Pulmonary artery endothelial cell (primary cell): ENCODE data around the gene CEMIP2. TPM values are rescaled to one million over a fixed set of nuclear protein-coding genes. Genes with fewer than 3 reads are reported as not detected.
"Not testable (repeated sequence)": the region's sequence is repeated elsewhere in the genome, so short reads cannot be mapped to it uniquely, and the experiment has no call there.

Source experiments
- DNase-seq: peaks from one replicate; pipeline ENCODE4 v3.0.0-alpha.2; 2011; ENCODE audit warnings: low read depth, low spot score
- total RNA-seq: library from RNA; depleted of rRNA; stranded (reverse); fragments of >200 nt; gene quantifications from 2 replicates; pipeline ENCODE4 v1.2.3, GENCODE V29; 2014

Gene CEMIP2
- total RNA-seq, 1 donor from 2014 or later, result 75.6 TPM

DNA sequence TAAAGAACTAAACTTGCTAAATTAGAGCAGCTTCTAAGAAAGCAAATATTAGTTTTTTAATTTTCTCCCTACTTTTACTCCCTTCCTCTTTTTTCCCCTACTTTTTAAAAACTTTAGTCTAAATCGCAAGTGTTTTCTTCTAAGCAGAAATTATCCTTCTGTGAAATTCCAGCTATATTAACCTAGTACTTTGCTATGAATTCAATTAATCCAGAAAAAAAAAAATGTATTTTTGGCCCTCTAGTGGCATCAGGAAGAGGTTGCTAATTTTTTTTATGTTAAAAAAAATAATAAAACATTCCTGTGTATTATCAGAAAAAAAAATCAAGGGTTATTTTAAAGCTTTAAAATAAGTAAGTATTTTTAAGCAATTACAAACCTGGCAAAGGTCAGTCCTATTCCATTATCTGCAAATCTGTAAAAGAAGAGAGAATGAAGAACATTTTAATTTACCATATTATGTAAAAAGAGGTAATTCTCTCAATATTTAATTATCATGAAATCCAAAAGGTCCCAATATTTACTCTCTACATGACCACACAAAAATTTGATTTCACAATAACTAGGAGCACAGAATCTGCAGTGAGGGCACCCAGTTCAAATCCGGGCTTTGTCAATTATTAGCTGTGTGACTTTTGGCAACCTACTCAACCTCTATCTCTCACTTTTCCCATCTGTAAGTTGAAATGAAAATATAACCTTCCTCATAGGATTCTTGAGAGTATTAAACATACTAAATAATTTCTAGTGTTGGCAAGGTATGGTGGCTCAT lies 52.0 kb downstream of the CEMIP2 start:
- DNase-seq, result no peak

DNA sequence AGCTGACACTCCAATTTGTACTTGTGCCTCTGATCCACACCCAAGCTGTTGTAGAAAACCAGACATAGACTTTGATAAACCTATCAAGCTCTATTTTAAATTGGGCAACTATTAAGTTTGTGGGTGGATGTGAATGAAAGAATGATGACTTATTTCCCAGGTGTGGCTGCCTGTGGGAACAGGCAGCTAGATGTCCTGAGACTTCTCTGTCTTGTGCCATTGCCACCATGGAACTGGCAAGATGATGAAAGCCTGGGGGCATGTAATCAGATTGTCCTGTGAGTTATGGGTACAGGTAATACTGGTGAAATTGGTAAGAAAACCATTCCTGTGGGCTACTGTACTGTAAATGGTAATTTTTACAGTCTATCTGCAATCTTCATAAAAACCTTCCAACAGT lies 57.5 kb downstream of the CEMIP2 start:
- no peak for DNase-seq

DNA sequence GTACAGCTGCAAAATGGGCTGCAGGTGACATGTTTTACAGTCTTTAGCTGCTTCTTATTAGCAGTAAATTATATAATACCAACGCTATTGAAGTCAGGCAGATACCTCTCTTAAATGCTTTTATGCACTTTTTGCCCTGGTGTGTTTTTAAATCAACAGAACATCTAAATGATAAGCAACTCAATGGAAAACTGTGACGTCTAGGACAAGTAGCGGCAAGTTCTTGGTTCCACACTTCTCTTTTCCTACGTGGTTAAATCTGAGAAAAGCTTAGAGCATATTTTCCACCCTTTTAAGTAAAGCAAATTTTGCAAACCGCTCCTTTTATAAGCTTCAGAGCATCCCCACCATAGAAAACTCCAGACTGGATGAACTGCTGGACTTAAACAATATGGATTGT lies 58.1 kb downstream of the CEMIP2 start:
- no peak for DNase-seq

DNA sequence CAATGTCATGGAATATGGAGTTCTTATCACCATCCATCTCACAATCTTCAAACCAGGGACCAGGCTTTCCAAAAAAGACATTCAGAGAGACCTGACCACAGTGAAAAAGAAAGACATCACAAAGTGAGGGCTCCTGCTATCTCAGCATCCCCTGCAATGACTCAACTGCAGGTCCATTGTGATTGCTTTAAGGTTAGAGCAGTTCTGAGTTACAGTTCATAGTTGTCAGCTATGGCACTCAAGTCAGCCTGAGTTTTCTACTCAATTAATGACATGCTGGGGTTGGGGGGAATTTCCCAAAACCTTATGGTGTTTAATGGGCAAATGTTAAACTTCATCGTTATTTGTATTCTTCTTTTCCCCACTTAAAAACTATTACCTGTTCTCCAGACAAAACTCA lies 58.9 kb downstream of the CEMIP2 start:
- DNase-seq, result no peak

DNA sequence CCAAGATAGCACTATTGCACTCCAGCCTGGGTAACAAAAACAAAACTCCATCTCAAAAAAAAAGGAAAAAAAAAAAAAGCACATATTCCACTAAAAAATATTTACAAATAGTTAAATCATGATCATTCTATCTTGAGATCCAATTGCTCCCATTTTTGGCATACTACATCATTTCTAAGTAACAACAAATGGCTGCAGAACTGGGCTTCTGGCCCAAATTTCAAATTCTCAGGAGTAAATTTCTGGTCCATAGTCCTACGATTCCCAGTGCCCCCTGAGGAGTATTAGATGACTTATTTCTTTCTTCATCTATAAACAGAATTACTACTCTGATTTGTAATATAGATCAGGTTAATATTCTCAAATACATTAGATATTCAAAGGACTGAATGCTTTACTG lies 62.1 kb downstream of the CEMIP2 start:
- DNase-seq, result no peak

DNA sequence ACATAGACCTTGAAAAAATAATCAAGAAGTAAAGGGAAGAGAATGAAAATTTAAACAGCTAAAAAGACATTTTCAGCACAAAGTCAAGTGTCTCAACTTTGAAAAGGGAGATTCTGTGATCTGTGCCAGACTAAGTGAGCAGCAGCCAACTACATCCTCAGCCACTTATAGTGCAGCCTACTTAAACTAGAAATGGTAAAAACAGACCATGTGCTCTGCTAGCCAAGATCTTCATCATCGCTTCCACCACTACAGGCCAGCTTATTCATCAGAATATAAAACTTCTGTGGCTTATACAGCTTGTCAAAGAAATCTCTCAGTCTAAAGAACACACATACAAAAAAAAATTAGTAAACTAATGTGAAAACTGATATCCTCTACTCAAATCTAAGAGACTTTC lies 63.5 kb downstream of the CEMIP2 start:
- DNase-seq, result no peak

DNA sequence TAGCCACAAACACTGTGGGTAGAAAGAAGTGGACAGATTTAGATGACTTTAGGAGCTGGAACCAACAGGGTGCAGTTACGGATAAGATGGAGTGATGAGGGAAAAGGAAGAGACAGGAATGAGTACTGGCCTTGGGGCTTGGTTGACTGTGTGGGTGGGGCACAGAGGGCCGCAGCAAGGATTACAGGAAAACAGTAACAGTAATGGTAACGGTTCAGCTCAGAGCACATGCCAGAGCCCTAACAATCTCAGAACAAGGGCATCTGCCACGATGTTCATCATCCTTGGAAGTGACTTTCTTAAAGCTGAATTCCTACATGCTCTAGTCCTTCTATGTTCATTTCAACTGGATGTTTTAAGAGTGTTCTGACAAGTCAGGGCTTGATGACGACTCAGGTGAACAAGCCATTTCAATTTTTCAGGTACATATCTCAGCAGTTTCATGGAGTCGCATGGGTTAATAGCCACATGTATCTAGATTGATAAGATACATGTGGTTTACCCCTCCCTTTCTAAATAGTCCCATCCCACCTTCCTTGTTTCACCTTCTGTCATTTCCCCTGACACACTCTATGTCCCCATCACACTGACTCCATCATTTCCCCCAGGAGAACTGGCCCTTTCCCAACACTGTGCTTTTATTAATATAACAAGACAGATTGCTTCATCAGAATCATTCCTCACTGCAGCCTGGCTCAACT lies 65.0 kb downstream of the CEMIP2 start:
- DNase-seq, result no peak

DNA sequence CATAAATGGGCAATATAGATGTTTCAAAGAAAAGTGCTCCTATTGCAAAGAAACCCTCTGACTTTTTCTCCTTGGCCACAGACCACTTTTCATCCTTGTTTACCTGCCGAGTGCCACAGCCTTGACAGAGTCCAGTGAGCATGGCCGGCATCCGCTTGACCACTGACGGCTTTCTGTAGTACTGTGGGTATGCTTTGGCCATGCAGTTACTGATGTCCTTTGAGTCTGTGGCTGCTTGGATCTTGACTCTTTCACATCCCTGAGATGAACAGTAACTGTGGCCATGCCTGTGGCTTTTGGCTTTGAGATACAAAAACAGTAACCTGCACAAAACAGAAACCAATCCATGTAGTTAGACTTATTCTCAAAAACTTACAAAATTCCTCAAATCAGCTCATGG lies 70.4 kb downstream of the CEMIP2 start:
- no peak for DNase-seq

DNA sequence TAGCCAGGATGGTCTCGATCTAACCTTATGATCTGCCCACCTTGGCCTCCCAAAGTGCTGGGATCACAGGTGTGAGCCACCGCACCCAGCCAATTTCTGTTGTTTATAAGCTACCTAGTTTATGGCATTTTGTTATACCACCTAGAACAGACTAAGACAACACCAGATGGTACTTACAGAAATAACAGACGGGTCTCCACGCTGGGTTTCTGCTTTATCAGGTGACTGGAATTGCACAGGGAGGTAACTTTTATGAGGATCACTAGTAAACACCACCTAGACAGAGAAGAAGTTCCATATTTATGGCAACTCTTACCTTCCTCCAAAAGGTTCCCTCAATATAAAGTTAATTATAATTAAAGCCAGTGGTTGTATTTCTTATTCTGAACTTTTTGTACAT lies 74.0 kb downstream of the CEMIP2 start:
- DNase-seq, result no peak

DNA sequence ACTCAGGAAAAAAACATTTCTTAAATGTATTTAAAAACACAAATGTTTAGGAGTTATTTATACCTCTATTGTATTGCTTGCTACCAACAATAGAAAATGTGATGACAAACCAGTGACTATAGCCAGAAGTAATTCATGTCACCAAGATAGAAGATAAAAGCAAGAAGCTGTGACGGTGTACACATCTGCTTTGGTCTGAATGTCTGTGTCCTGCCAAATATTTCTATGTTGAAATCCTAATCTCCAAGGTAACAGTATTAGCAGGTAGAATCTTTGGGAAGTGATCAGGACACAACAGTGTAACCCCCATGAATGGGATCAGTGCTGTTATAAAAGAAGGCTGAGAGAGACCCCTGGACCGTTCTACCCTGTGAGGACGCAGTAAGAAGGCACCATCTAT lies 74.7 kb downstream of the CEMIP2 start:
- DNase-seq, result no peak

DNA sequence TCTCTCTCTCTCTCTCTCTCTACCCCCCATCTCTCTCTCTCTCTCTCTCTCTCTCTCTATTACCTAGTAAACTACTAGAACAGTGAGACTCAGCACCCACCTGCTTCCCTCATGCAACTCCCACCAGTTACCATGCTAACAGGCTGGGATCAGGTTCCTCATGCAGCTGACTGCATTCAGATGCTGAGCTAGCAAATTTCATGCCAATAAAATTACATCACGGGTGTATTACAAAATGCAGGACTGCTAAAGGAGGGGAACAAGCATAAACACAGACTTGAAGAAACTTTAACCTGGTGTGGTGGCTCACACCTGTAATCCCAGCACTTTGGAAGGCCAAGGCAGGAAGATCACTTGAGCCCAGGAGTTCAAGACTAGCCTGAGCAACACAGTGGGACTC lies 76.0 kb downstream of the CEMIP2 start:
- DNase-seq, result no peak

DNA sequence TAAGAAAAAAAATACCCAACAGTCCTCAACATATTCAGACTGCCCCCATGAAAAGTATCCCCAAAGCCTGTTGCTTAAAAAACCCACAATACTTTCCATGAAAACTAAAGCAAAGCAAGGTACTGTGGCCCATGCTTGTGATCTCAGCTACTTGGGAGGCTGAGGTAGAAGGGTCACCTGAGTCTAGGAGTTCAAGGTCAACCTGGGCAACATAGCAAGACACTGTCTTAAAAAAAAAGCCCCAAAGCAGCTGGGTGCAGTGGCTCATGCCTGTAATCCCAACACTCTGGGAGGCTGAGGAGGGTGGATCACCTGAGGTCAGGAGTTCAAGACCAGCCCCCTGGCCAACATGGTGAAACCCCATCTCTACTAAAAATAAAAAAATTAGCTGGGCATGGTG lies 76.7 kb downstream of the CEMIP2 start:
- DNase-seq, result not testable (repeated sequence)

DNA sequence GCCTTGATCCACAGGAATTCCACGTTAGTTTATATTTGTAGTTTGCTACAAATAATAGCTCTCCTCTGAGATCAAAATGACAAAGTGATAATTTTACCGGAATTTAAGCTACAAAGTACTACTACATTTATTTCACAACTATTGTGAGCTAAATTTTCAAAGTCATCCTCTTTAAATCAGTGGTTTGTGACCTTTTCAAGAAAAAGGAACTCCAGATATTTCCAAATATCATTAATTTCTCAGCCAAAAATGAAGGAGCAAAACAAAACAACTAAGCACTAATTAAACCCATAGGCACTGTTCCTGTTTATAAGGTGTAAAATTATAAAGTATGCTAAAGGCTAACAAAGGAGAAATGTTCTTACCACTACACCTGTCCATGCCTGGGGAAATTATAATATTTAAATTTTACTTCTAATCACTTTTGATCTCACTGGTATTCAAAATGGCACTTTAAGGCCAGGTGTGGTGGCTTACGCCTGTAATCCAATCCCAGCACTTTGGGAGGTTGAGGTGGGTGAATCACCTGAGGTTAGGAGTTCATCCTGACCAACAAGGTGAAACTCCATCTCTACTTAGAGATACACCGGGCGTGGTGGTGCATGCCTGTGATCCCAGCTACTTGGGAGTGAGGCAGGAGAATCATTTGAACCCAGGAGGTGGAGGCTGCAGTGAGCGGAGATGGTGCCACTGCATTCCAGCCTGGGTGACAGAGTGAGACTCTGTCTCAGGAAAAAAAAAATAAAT lies 77.5 kb downstream of the CEMIP2 start:
- DNase-seq, result no peak

DNA sequence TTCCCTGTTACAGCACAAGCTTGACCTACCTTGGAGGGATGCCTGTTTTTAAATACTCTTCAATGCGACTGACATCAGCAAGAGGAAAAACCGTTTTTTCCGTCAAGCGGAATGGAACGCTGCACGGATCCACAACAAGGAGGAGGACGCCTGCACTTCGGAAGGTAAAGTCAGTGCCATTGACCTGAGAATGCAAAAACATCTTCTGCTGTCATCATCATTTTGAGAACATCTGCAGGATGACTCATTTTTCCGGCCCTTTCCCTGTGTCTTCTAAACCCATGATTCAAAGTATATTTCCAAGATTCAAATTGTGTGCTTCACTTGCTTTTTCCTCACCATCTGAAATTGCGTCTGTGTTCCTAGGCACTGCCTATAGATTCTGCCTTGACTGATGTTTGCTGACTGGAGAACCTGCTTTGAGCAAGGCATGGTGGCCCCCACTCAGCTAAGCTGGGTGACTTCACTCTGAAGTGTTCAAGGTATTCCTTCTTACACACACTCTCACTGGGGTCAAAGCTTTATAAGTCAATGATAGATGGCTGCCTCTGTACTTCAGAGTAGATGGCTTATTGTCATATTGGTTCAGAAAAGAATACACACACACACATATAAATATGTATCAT lies 78.1 kb downstream of the CEMIP2 start:
- DNase-seq, result no peak

DNA sequence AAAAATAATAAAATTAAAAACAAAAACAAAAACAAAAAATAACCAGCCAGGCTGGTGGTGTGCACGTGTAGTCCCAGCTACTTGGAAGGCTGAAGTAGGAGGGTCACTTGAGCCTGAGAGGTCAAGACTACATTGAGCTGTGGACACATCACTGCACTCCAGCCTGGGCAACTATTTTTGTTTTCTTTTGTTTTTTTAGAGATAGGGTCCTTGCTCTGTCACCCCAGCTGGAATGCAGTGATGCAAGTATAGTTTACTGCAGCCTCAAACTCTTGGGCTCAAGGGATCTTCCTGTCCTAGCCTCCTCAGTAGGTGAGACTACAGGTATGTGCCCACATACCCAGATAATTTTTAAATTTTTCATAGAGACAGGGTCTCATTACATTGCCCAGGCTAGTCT lies 80.6 kb downstream of the CEMIP2 start:
- DNase-seq, result no peak

DNA sequence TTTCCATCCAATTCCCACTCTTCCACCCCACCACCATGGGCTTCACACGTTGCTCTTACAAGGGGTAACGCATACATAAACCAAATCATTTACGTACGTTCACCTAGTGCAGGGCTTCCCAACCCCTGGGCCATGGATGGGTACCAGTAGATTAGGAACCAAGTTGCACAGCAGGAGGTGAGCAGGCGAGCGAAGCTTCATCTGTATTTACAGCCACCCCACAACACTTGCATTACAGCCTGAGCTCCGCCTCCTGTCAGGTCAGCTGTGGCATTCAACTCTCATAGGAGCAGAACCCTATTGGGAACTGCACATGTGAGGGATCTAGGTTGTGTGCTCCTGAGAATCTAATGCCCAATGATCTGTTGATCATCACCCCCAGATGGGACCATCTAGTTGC lies 82.3 kb downstream of the CEMIP2 start:
- no peak for DNase-seq

DNA sequence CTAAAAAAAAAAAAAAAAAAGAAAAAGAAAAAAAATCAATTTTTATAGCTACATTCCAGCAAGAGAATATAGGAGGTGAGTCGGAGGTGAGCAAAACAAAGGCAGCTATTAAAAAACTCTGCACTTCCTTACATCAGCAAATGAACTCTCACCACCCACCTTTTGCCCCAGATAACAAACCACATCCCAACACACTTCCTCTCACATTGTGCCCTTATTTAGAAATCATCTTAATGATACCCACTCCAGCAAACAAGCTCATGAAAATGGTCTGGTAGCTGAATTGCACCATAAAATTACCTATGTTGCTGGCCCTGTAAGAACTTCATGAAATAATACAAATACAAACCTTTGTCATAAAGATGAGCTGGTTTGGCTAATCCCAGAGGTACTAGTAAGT lies 82.9 kb downstream of the CEMIP2 start:
- DNase-seq, result no peak

DNA sequence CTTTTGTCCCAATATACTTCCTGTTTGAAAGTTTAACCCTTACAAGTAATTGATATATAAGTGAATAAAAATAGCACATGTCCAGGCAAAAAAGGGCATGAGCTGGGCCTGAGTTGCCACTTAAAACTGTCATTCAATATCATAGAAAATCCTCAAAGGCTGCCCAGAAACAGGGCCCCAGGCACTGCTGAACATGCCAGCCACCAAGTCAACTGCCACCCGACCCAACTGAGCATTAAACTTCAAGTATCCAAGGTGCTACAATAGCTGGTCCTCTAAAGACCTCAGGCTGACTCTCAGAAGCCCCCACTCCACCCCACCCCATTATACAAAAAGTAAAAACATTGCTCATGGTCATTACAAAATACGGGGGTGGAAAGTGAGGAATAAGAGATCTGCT lies 83.7 kb downstream of the CEMIP2 start:
- DNase-seq, result no peak

DNA sequence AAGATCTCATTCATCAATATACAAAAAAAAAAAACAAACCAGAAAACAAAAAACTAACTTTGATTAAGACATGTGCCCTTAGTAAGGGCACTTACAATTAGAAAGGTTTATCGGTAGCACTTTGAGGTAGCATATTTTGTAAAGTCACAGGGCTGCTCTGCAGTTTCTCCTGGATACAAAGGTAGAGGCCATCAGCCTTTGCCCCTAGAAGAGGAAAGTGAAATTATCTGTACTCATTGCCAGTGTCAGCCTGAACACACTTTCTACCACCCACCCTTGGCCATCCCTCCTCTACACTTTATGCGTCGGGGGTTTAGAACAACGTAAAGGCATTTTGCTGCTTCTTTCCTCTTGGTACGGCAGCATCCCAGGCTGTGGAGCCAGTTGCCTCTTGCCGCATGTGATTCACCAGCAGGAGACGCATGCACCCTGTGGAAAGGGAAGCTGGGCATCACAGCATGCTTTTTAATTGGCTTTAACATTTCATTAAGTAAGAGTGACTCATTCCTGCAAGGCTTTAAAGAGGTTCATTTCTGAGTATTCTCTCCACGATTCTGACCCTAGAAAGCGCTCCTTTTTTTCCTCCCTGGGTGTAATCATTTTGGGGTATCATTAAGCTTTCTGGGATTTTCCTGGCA lies 84.6 kb downstream of the CEMIP2 start:
- no peak for DNase-seq

DNA sequence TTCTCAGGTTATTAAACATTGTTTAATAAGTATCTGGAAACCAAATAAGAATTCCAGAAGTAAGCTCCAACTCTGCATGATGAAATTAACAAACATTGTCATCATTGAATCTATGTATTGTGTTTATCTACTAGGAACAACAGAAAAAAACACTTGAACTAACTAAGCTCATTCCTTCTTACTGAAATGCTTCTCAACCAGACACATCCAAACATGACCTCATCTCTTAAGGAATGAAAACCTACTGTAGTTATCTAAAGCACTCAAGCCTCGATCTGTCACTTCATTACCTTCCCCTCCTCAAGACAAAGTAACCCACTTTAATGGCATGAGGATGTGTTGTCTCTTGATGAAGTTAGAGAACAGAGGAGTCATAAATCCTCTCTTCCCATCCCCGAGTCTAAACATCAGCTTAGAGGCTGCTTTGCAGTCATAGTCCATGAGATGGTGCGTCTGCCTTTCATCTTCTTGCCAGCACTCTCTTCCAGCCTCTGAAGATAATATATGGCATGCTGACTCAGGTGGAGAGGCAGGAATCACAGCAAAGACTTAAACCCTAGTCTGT lies 86.5 kb downstream of the CEMIP2 start:
- no peak for DNase-seq

DNA sequence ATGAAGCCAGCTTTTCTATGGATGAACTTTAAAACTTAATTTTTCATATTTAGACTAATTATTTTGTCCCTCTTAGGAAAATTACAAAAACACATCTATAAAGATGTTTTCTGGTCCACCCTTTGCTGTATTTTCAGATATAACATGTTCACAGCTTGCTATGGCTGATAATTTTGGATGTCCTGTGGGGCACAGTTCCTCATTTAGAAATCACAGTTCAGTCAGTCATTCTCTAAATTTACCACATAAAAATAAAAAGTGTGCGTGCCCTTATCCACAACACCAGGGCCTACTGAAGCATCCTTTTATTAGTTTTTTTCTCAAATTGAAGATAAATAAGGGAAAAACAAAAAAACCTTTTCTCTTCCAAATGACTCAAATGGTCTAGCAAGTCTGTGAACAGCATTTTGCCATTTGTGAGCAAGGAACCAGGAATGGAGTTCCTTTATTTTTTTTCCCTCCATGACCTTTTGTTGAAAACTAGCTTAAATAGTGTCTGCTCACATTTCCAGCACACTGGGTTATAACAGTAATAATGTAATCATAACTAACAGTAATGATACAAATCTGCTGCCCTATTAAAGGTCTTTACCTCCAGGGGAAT lies 87.1 kb downstream of the CEMIP2 start:
- no peak for DNase-seq
